AG09309 (cell line): ENCODE results near the gene GSN.

ENCODE experiments used
- DNase-seq: peaks from one replicate; pipeline ENCODE4 v3.0.0-alpha.2; 2010; ENCODE audit warnings: low read depth
- H3K4me3 ChIP-seq: 2 replicates; pipeline ENCODE4 v1.5.1; 2011; ENCODE audit warnings: mild to moderate bottlenecking, low read depth, low read length, moderate library complexity; ENCODE audit not compliant: control insufficient read depth
- CTCF ChIP-seq: IDR thresholded peaks from 2 replicates; pipeline ENCODE4 v1.5.1; 2011; ENCODE audit warnings: mild to moderate bottlenecking, low read depth, low read length, inconsistent platforms; ENCODE audit not compliant: insufficient read depth, control insufficient read depth; ENCODE audit errors: missing control alignments

GSN gene

GRCh38 chr9:121298689-121299466 lies 30.9 kb downstream of the GSN start:
- no peak for TF ChIP-seq CTCF
- DNase-seq: no peak
- H3K4me3 ChIP-seq: peak overlapping the region; percentile 42

GRCh38 chr9:121299467-121300282 lies 31.7 kb downstream of the GSN start:
- peak overlapping the region; percentile 42 for H3K4me3 ChIP-seq
- no peak for TF ChIP-seq CTCF
- no peak for DNase-seq

- TF ChIP-seq CTCF: no peak
- DNase-seq: no peak
- H3K4me3 ChIP-seq: peak overlapping the region; percentile 42
These were observed 32.5 kb downstream of the GSN start for GRCh38 chr9:121300283-121301119.

- no peak for TF ChIP-seq CTCF
- no peak for DNase-seq
- no peak overlapping the region for H3K4me3 ChIP-seq
These were observed 33.9 kb downstream of the GSN start for GRCh38 chr9:121301881-121302286.

GRCh38 chr9:121302341-121302740 lies 34.4 kb downstream of the GSN start:
- TF ChIP-seq CTCF: no peak
- no peak overlapping the region for H3K4me3 ChIP-seq
- DNase-seq: no peak

- no peak for TF ChIP-seq CTCF
- H3K4me3 ChIP-seq: no peak overlapping the region
- DNase-seq: no peak
These were observed 34.8 kb downstream of the GSN start for GRCh38 chr9:121302786-121303185.
